GM18505 (cell line): ENCODE measurements around the gene SUCLG2.

Experiments used
- ATAC-seq: cut with Tn5 transposase; IDR thresholded peaks from one replicate; pipeline ENCODE4 v1.9.1; 2021; ENCODE audit not compliant: unreplicated experiment
- POLR2A ChIP-seq: IDR thresholded peaks from 4 replicates; pipeline ENCODE4 v1.6.1; 2011; ENCODE audit warnings: borderline replicate concordance; ENCODE audit not compliant: insufficient read depth, insufficient read length; ENCODE audit errors: extremely low read depth

Gene SUCLG2

DNA sequence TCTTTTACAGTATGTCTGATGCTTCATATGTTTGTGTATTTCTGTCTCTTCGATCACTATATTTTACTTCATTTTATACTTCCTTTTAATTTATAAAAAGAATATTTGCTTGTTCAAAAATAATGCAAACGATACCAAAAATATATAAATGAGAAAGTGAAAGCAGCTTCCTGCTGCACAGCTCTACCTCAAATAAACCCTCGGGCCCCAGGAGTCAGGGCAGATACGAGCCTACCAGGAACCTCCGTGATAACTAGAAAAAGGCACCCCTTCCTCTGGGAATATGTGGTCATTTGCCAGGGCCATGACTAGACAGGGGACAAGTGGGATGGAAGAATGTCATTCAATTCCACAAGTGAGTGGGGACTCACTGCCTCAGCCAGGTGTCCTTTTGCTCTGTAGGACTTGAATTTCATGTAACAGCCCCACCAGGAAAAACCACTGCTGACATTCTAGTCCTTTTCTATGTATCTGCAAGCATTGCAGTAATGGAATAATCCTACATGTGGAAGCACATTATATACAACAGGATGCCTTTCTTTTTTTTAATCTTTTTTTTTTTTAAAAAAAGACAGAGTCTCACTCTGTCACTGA lies 133.3 kb downstream of the SUCLG2 start:
- no peak for TF ChIP-seq POLR2A
- ATAC-seq, result no peak

DNA sequence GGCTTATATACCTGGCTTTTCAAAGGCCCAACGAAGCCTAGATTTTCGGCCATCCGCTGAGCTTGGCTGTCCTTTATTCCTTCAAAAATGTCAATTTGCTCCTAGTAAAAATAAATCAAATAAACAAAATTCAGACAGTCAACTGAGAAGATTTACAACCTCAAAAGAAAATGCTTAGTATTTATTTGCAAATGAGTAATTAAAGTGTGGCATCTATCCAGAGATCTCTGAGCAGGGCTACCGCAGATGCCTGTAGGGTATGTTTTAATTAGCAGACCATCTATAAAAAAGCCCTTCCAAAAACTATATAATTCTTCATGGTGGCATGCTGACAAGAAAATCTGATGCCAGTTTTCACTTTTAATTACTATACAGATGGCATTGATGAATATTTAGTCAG lies 136.2 kb downstream of the SUCLG2 start:
- no peak for ATAC-seq
- no peak for TF ChIP-seq POLR2A

- no peak for ATAC-seq
- no peak for TF ChIP-seq POLR2A
Measured at GRCh38 chr3:67517781-67518180, 136.6 kb downstream of the SUCLG2 start.

GRCh38 chr3:67516496-67516895 lies 137.9 kb downstream of the SUCLG2 start:
- no peak for TF ChIP-seq POLR2A
- no peak for ATAC-seq

DNA sequence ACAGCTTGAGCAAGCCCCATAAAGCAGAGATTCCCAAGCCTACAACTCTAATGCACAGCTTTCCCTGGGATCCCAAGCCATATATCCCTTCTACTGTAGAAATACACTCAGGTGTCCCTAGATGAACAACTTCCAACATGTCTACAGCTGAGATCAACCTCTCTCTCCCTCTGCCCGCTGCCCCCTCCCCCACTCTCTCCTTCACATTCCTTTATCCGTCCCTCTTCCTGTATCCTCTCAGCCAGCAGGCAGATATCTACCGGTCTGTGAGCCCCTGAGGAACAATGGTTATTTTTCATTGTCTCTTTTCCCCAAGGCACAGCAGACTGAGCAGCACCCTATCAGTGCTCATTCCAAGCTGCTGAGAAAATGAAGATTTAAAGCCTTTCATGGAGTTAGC lies 138.6 kb downstream of the SUCLG2 start:
- ATAC-seq, result no peak
- no peak for TF ChIP-seq POLR2A

DNA sequence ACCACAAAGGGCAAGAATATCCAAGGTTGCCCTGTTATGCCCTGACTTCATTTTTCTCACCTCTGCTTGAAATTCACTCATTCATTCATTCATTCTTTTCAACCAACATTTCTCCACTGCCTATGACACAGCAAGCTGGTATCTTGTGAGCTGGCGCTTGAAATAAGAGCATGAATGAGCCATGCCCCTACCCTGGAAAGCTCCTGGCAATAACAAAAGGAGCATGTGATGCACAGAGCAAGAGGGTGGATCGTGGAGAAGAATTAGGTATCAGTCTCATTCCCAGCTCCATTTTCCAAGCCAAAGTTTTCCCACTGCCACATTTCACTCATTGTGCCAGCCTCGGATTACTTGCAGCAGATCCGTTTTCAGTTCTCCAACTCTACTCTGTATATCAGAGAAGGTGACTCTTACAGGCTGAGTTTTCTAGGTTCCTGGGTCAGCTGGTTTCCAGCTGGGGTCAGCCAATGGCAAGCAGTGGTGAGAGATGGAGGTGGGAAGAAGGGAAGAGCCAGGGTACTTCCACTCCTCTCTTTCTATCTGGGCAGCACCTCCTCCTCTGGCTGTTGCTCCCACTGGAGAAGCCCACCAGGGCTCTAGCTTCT lies 144.8 kb downstream of the SUCLG2 start:
- ATAC-seq, result no peak

DNA sequence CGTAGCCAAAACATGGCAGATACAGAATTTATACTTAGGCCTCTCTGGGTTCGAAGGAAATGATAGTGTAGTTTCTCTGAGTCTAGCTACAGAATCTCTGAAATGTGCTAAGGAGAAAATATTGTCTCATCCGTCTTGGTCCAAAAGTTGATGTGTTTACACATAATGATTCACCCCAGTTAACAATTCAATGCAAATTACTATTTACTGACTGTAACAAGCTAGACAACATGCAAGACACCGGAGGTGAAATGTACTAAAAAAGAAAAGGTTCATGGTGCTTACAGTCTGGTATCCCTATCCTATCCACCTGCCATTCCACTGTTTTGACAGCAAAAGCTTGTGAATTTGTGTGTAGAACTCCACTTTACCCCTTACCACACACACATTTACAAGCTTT lies 146.8 kb downstream of the SUCLG2 start:
- no peak for TF ChIP-seq POLR2A
- ATAC-seq, result no peak

More for the DNA sequence above, 144.8 kb downstream of the SUCLG2 start:
- no peak for TF ChIP-seq POLR2A

DNA sequence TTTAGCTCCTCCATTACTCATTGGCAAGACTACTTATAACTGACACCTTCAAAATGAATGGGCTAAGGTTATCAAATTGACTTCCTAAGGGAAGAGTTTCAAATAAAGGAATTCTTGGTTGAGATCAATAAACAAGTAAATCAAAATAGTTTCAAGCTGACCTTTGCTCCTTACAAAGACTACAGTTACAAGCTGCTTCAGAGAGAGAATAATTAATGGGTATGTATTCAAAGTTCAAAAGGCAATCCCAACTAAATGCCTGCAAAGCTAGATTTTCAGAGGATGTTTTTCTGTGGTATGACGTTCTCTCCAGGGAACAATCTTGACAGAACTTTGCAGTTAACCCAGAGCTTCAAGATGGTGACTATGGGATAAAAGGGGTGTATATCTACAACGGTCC lies 153.7 kb downstream of the SUCLG2 start:
- no peak for ATAC-seq
- no peak for TF ChIP-seq POLR2A

DNA sequence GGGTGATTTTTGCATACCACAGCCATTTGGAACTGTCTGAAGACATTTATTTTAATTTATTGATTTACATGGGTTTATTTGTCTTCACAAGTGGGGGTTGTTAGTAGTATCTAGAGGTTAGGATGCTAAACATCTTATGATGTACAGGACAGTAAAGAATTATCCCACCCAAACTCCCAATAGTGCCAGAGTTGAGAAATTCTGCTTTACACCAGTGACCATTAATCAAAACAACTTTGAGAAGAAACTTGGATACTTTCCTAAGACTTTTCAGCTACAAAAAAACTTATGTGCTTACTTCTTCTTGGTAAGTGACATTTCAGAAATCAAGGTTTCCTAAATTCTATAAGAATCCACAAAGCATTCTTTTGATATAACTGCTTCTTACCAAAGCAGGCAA lies 156.7 kb downstream of the SUCLG2 start:
- no peak for ATAC-seq
- TF ChIP-seq POLR2A, result no peak

GRCh38 chr3:67495751-67496150 lies 158.7 kb downstream of the SUCLG2 start:
- TF ChIP-seq POLR2A, result no peak
- ATAC-seq, result no peak

GRCh38 chr3:67493808-67494207 lies 160.6 kb downstream of the SUCLG2 start:
- ATAC-seq, result no peak
- no peak for TF ChIP-seq POLR2A

DNA sequence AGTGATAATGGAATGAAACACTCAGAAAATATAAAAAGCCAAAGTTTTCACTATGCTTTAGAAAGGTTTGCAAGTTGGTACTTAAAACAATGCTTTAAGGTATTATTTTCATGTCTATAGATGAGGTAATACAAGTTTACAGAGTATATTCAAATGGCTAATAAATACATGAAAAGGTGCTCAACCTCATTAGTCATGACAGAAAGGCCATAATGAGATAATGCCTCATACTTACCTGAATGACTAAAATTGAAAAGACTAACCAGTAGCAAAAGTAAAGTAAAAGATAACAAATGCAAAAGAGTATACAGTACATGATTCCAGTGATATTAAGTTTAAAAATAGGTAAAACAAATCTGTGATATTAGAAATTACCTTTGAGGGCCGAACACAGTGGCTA lies 163.8 kb downstream of the SUCLG2 start:
- ATAC-seq, result no peak
- TF ChIP-seq POLR2A, result no peak

GRCh38 chr3:67489816-67490215 lies 164.6 kb downstream of the SUCLG2 start:
- ATAC-seq, result no peak

DNA sequence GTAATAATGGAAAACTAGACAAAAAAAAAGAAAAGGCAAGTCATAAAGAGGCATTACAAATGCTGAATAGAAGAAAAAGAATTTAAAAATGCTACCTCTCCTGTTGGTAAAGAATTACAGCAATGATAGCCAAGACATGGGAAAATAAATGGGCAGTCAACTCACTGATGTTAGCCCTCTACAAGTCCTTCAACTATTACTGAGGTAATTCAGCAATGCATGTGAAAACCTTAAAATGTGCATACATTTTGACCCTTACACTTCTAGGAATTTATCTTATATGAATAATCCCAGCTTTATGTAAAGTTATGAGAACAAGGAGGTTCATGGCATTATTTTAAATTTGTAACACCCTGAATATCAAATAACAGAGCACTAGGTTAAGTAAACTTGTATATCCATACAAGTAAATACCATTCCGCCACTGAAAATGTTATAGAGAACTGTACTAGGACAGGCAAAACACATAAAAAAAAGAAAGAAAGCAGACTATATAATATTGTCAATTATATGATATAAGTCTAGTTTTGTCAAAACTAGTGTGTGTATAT lies 166.8 kb downstream of the SUCLG2 start:
- no peak for ATAC-seq
- no peak for TF ChIP-seq POLR2A

More at GRCh38 chr3:67489816-67490215, 164.6 kb downstream of the SUCLG2 start:
- TF ChIP-seq POLR2A, result no peak
